Left colon (tissue), 2 donors: Measurements from ENCODE around the gene ATXN7L3. TPM values are rescaled to one million over a fixed set of nuclear protein-coding genes. Genes with fewer than 3 reads are reported as not detected.
"Not testable (repeated sequence)": the region's sequence is repeated elsewhere in the genome, so short reads cannot be mapped to it uniquely, and the experiment has no call there.

ENCODE experiments used
- ATAC-seq: fragments of 200-7000 bp; cut with Tn5 transposase; one replicate; pipeline ENCODE4 v1.9.1; 2020; ENCODE audit warnings: mild to moderate bottlenecking, moderate library complexity
- DNase-seq, 2 donors: peaks; one replicate each; pipeline ENCODE4 v3.0.0-alpha.2; 2020
- intact Hi-C, 2 donors: fragments of 100-400 bp; cut with DNase I in 1 of 2; cut with micrococcal nuclease in 1 of 2; formaldehyde crosslinking; loops; one replicate each; pipeline versions ENCODE4 v1.11.2 to v1.14.0; 2022; cut with DNase I, micrococcal nuclease
- microRNA-seq, 2 donors: library from miRNA; unstranded; fragments of <30 nt; microRNA quantifications; one replicate each; pipeline versions ENCODE4 v1.1.0 to v1.2.0, GENCODE V29; 2020
- total RNA-seq, 2 donors: library from RNA; stranded (reverse); fragmentation: NEBNext Ultra II Directional; extraction: Animal tissue kit (Norgen Biotek cat#: 25700); gene quantifications; one replicate each; pipeline ENCODE4 v1.2.1, GENCODE V29; 2021
- donor health status: DM: no; HTN: no; CAD: no.
- donor health status: DM: yes; HTN: yes; CAD: no.

ATXN7L3 gene
- total RNA-seq, 2 donors from 2014 or later, result 80.0 to 82.3 TPM

GRCh38 chr17:44149066-44149465, 50.6 kb downstream of the ATXN7L3 start:
- ATAC-seq, DNase-seq, intact Hi-C loops: not testable (repeated sequence)

GRCh38 chr17:44147812-44148211, 51.9 kb downstream of the ATXN7L3 start:
- DNase-seq (no peak), ATAC-seq (no peak)
- intact Hi-C loops, result no loop called here

GRCh38 chr17:44146375-44147346, 53.0 kb downstream of the ATXN7L3 start:
- ATAC-seq (no peak), DNase-seq (no peak)
- intact Hi-C loops, result no loop called here

- intact Hi-C loops, result no loop called here
- ATAC-seq (no peak), DNase-seq (no peak)
These were observed 54.5 kb downstream of the ATXN7L3 start for GRCh38 chr17:44144966-44145739.

- DNase-seq, ATAC-seq, intact Hi-C loops: not testable (repeated sequence)
These were observed 55.8 kb downstream of the ATXN7L3 start for GRCh38 chr17:44143921-44144320.

Small RNAs within 50 kb of the gene (microRNA-seq; reads per million reads assigned to microRNA genes)
- gene MIR6782, result 0 reads per million in 2 donors

Other genes with a start within 250 kb of the ATXN7L3 start
- 10 to 100 TPM; 61.2 to 79.7 TPM for gene PYY, start 245.9 kb downstream of the ATXN7L3 start, total RNA-seq
- gene NAGS, start 195.3 kb downstream of the ATXN7L3 start, total RNA-seq, result 10 to 100 TPM in 1 of 2 donors, 1 to 10 TPM in 1; 9.2 to 13.8 TPM
- gene TMEM101, start 184.9 kb downstream of the ATXN7L3 start, total RNA-seq, result 10 to 100 TPM; 25.9 to 30.4 TPM
- gene LSM12, start 133.2 kb downstream of the ATXN7L3 start, total RNA-seq, result 10 to 100 TPM; 43.4 to 59.7 TPM
- 10 to 100 TPM; 31.2 to 38.2 TPM for gene G6PC3, start 129.1 kb downstream of the ATXN7L3 start, total RNA-seq
- gene HDAC5, start 76.2 kb downstream of the ATXN7L3 start, total RNA-seq, result 10 to 100 TPM; 13.8 to 42.8 TPM
- gene HROB, start 58.0 kb downstream of the ATXN7L3 start, total RNA-seq, result 1 to 10 TPM in 1 of 2 donors, under 1 TPM in 1; 0.78 to 3.6 TPM
- under 1 TPM in 1 of 2 donors, not detected in 1; 0.56 TPM for gene ASB16, start 29.2 kb downstream of the ATXN7L3 start, total RNA-seq
- gene TMUB2, start 12.9 kb downstream of the ATXN7L3 start, total RNA-seq, result 10 to 100 TPM; 44.8 to 51.8 TPM
- gene UBTF, start 19.8 kb upstream of the ATXN7L3 start, total RNA-seq, result 10 to 100 TPM; 61.1 to 69.6 TPM
- not detected for gene SLC4A1, start 68.3 kb upstream of the ATXN7L3 start, total RNA-seq
- gene RUNDC3A, start 108.7 kb upstream of the ATXN7L3 start, total RNA-seq, result 1 to 10 TPM in 1 of 2 donors, under 1 TPM in 1; 0.46 to 1.5 TPM
- 100 to 1,000 TPM; 137 to 148 TPM for gene SLC25A39, start 124.9 kb upstream of the ATXN7L3 start, total RNA-seq
- gene GRN, start 145.4 kb upstream of the ATXN7L3 start, total RNA-seq, result 100 to 1,000 TPM; 439 to 572 TPM
- under 1 TPM; 0.24 to 0.67 TPM for gene FAM171A2, start 164.0 kb upstream of the ATXN7L3 start, total RNA-seq
- under 1 TPM; 0.37 to 0.39 TPM for gene ITGA2B, start 189.8 kb upstream of the ATXN7L3 start, total RNA-seq